GM12865 (cell line): ENCODE measurements around the gene ZNF326.

ENCODE experiments used
- DNase-seq: peaks from one replicate; pipeline ENCODE4 v3.0.0; 2010; ENCODE audit warnings: low read depth
- H3K4me3 ChIP-seq: 2 replicates; pipeline ENCODE4 v1.5.1; 2011; ENCODE audit warnings: mild to moderate bottlenecking, low read depth, low read length, control low read depth
- CTCF ChIP-seq: IDR thresholded peaks from 2 replicates; pipeline ENCODE4 v1.5.1; 2011; ENCODE audit warnings: low read length, control low read depth, low read depth, inconsistent platforms; ENCODE audit not compliant: insufficient read depth; ENCODE audit errors: missing control alignments

The ZNF326 gene

GRCh38 chr1:89951766-89952604, 42.9 kb upstream of the ZNF326 start:
- DNase-seq: no peak

GRCh38 chr1:89952605-89953130, 42.2 kb upstream of the ZNF326 start:
- no peak for DNase-seq
- H3K4me3 ChIP-seq: no peak overlapping the region
- TF ChIP-seq CTCF: no peak

More at GRCh38 chr1:89951766-89952604, 42.9 kb upstream of the ZNF326 start:
- H3K4me3 ChIP-seq: no peak overlapping the region
- no peak for TF ChIP-seq CTCF

GRCh38 chr1:89953131-89953626, 41.7 kb upstream of the ZNF326 start:
- DNase-seq: peak; percentile 54
- peak; percentile 30 for TF ChIP-seq CTCF
- H3K4me3 ChIP-seq: no peak overlapping the region

GRCh38 chr1:89953929-89954328, 41.0 kb upstream of the ZNF326 start:
- DNase-seq: no peak
- no peak overlapping the region for H3K4me3 ChIP-seq
- no peak for TF ChIP-seq CTCF

- no peak for DNase-seq
- no peak for TF ChIP-seq CTCF
- H3K4me3 ChIP-seq: no peak overlapping the region
Observed at GRCh38 chr1:89954401-89954800, 40.5 kb upstream of the ZNF326 start.

- H3K4me3 ChIP-seq: no peak overlapping the region
- no peak for DNase-seq
- TF ChIP-seq CTCF: no peak
Observed at GRCh38 chr1:89955311-89956205, 39.4 kb upstream of the ZNF326 start.
